HG02623 (cell line): ENCODE measurements around the gene BAAT.
"Not testable (repeated sequence)": the region's sequence is repeated elsewhere in the genome, so short reads cannot be mapped to it uniquely, and the experiment has no call there.

Experiments
- ATAC-seq: cut with Tn5 transposase; IDR thresholded peaks from one replicate; pipeline ENCODE4 v1.9.1; 2021; ENCODE audit warnings: moderate library complexity; ENCODE audit not compliant: unreplicated experiment

The BAAT gene

GRCh38 chr9:101384873-101385536 lies at the start of gene BAAT:
Gene BAAT, minus strand, starts transcription at chr9:101385006. Its CDS starts 13,602 bp downstream, at chr9:101371404.
- ATAC-seq: not testable (repeated sequence)

- no peak for ATAC-seq
These were observed 48.4 kb upstream of the BAAT start for GRCh38 chr9:101433229-101433628.

GRCh38 chr9:101432740-101433139 lies 47.9 kb upstream of the BAAT start:
- no peak for ATAC-seq

GRCh38 chr9:101432171-101432570 lies 47.4 kb upstream of the BAAT start:
- no peak for ATAC-seq

GRCh38 chr9:101429736-101430135 lies 44.9 kb upstream of the BAAT start:
- no peak for ATAC-seq

- ATAC-seq: no peak
These were observed 44.1 kb upstream of the BAAT start for GRCh38 chr9:101428909-101429308.

- peak; percentile 68 for ATAC-seq
These were observed 43.3 kb upstream of the BAAT start for GRCh38 chr9:101427957-101428655.

GRCh38 chr9:101427358-101427757 lies 42.6 kb upstream of the BAAT start:
- ATAC-seq: no peak

GRCh38 chr9:101421653-101422065 lies 36.9 kb upstream of the BAAT start:
- no peak for ATAC-seq

- no peak for ATAC-seq
These were observed 35.1 kb upstream of the BAAT start for GRCh38 chr9:101419863-101420262.

- no peak for ATAC-seq
These were observed 34.0 kb upstream of the BAAT start for GRCh38 chr9:101418518-101419430.

- ATAC-seq: no peak
These were observed 33.2 kb upstream of the BAAT start for GRCh38 chr9:101417977-101418376.

- no peak for ATAC-seq
These were observed 32.6 kb upstream of the BAAT start for GRCh38 chr9:101417389-101417788.

- ATAC-seq: no peak
These were observed 30.8 kb upstream of the BAAT start for GRCh38 chr9:101415578-101415977.

GRCh38 chr9:101414839-101415238 lies 30.0 kb upstream of the BAAT start:
- no peak for ATAC-seq

GRCh38 chr9:101409079-101409477 lies 24.3 kb upstream of the BAAT start:
- ATAC-seq: no peak

- no peak for ATAC-seq
These were observed 23.7 kb upstream of the BAAT start for GRCh38 chr9:101408374-101409078.

- ATAC-seq: no peak
These were observed 18.9 kb upstream of the BAAT start for GRCh38 chr9:101403516-101404285.

- no peak for ATAC-seq
These were observed 15.3 kb upstream of the BAAT start for GRCh38 chr9:101400120-101400519.

- no peak for ATAC-seq
These were observed 14.8 kb upstream of the BAAT start for GRCh38 chr9:101399643-101399970.
